Activated CD4-positive, alpha-beta T cell treated with anti-CD3 and anti-CD28 coated beads for 24 hours (primary cell): ENCODE measurements around the gene ZCCHC3.
A peak's percentile ranks its signal among the peaks of the same experiment; 100 is the strongest.
"Not testable (repeated sequence)": the region's sequence is repeated elsewhere in the genome, so short reads cannot be mapped to it uniquely, and the experiment has no call there.

Experiments
- DNase-seq, 2 donors: peaks; one replicate each; pipeline ENCODE4 v3.0.0-alpha.2; 2020; ENCODE audit warnings: low read depth in 2 of 2

The ZCCHC3 gene, protein sequence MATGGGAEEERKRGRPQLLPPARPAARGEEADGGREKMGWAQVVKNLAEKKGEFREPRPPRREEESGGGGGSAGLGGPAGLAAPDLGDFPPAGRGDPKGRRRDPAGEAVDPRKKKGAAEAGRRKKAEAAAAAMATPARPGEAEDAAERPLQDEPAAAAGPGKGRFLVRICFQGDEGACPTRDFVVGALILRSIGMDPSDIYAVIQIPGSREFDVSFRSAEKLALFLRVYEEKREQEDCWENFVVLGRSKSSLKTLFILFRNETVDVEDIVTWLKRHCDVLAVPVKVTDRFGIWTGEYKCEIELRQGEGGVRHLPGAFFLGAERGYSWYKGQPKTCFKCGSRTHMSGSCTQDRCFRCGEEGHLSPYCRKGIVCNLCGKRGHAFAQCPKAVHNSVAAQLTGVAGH

DNA sequence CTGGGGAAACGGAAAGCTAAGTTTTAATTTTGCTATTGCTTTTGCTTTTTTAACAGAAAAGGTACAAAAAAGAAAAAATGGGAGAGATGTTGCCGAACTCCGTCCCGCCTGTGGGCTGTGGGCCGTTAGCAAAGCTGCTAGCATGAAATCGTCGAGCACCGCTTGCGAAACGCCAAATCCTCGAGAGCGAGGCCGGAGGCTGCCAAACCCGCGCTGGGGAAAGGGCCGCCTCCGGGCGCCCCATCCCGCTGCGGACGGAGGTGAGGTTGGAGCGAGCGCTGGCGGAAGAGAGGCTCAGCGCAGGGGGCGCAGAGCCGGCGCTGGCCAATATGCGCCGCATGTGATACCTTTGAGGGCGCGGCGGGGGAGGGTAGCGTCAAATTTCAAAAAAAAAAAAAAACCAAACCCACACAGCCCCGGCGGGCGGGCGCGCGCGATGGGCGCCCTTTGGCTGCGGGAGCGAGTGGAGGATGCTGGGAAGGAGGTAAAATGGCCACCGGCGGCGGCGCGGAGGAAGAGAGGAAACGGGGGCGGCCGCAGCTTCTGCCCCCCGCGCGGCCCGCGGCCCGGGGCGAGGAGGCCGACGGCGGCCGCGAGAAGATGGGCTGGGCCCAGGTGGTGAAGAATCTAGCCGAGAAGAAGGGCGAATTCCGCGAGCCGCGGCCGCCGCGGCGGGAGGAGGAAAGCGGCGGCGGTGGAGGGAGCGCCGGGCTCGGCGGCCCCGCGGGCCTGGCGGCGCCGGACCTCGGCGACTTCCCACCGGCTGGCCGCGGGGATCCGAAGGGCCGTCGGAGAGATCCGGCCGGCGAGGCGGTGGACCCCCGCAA is at the start of gene ZCCHC3:
ZCCHC3 (plus strand) TSS at position 473 of the 827 bp plus-strand sequence; CDS start at position 490, 17 bp downstream.
- DNase-seq = peak; percentile 70 to 75

DNA sequence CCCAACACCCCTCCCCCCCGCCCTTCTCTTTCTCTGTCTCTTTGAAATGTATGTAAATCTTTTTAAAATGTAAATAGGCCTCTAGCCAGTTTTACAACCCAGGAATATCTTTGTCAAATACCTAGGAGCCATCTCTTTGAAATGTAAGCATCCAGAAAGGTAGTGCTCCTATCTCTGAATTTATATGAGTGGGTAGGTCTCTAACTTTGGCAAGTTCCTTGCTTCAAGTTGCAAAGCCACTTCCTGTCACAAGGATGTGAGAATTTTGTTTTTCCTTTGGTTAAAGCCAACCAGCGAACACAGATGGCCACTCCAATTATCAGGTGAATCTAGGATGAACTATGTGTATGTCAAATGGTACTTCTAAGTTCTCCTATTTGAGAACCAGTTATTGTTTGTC is 46.0 kb upstream of the ZCCHC3 start:
- no peak for DNase-seq

DNA sequence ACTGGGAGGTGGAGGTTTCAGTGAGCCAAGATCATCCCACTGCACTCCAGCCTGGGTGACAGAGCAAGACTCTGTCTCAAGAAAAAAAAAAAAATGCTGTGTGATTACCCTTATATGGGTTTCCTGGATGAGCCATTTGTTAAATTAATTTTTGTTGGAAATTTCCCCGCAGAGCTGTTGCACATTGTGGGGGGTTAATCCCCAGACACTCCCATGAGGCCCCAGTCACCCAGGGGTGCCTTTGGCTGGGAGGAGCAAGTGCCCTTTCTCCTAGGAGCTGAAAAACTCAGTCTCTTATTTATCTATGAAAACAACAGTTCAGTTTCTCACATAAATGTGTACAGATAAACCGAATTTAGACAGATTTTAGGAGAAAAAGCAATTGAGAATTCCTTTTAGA is 44.6 kb upstream of the ZCCHC3 start:
- no peak for DNase-seq

DNA sequence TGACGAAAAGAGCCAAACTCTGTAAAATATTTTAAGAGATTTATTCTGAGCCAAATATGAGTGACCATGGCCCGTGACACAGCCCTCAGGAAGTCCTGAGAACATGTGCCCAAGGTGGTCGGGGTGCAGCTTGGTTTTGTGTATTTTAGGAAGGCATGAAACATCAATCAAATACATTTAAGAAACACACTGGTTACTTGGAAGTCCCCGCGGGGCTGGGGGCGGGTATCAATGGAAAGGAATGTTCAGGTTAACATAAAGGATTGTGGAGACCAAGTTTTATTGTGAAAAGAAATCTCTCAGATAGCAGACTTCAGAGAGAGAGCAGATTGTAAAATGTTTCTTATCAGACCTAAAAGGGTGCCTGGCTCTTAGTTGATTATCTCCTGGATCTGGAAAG is 43.9 kb upstream of the ZCCHC3 start:
- DNase-seq = not testable (repeated sequence)

DNA sequence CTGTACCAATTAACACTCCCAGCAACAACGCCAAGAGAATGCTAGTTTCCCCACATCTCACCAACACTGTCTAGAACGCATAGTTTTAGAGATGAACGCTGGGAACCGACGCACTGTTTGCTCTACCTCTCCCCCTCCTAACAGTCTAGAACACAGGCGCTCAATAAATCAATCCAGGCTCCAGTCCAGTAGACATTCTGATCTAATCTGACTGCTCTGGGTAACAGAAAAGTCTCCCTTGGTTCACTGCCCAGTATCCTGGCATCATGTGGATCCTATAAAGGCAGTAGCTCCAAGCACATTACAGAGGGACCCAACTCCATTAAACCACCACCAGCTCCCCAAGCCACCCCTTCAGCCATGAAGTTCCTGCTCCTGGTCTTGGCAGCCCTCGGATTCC is 40.0 kb upstream of the ZCCHC3 start, which contains the start of gene DEFB132:
DEFB132 (plus strand) TSS at position 306 of the 400 bp plus-strand sequence; CDS start at position 361, 55 bp downstream.
- DNase-seq = no peak

DNA sequence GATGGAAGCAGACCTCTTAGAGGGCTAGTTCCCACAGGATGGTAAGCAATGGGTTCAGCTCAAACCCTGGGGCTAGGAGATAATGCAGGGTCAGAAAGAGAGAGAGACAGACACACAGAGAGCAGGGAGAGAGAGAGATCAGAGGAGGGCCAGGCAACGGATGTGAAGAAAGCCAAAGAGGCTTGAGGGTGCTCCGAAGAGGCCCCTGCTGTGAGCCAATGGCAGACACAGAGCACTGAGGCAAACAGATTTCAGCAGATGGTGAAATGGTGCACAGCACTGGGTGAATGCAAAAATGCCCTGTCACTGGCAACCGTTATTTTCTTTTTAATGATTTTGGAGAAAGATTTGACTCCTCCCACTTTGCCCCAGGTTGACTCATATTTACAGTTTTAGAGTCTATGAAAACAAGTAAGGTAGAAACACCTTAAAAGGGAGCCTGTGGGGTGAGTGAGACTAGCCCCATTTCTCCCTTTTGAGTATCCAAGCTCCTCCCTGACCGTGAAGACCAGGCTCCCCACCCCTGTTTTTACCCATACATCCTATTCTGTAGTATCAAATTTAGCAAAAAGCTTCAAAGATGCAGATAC is 39.0 kb upstream of the ZCCHC3 start:
- DNase-seq = no peak

DNA sequence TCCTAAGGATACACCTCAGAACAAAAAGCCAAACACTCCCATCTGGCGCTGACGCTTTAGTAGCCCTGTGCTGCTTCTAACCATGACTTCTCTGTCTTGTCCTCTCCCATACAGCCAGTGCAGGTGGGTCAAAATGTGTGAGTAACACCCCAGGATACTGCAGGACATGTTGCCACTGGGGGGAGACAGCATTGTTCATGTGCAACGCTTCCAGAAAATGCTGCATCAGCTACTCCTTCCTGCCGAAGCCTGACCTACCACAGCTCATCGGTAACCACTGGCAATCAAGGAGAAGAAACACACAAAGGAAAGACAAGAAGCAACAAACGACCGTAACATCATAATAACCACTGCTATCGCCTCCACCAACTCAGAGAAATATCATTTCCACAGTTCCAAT is 38.4 kb upstream of the ZCCHC3 start:
- no peak for DNase-seq

DNA sequence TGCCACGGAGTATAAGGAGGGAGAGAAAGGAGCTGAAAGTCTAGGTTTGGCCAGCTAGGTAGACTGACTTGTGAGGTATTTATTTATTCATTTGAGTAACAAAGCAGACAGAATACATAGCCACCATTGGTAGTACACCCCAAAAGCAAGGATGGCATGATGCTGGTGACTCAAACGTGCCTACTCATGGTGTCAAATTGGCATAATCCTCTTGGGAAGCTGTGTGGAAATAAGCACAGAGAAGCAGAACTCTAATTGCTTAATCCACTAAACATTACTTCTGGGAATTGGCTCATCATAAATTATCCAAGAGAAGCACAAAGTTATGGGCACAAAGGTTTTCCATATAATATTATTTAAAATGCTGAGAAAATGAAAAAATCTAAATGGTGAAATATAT is 37.4 kb upstream of the ZCCHC3 start:
- no peak for DNase-seq

DNA sequence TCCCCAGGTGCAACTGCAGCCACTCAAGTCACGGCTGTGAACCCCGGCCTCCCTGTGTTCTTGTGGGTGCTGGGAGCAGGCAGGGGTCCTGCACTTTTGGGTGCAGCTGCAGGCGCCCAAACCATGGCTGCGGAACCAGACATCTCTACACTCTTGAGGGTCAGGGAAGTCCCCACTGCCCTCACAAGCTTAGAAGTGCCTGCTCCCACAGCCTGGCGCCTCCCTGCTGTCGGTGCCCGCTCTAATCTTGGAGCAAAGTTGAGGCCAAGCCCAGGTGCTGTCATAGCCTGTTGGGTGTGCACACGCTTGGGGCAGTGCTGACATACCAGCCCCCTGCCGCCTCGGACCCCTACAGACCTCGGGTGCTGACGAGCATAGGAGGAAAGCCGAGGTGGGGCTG is 33.7 kb upstream of the ZCCHC3 start:
- no peak for DNase-seq

DNA sequence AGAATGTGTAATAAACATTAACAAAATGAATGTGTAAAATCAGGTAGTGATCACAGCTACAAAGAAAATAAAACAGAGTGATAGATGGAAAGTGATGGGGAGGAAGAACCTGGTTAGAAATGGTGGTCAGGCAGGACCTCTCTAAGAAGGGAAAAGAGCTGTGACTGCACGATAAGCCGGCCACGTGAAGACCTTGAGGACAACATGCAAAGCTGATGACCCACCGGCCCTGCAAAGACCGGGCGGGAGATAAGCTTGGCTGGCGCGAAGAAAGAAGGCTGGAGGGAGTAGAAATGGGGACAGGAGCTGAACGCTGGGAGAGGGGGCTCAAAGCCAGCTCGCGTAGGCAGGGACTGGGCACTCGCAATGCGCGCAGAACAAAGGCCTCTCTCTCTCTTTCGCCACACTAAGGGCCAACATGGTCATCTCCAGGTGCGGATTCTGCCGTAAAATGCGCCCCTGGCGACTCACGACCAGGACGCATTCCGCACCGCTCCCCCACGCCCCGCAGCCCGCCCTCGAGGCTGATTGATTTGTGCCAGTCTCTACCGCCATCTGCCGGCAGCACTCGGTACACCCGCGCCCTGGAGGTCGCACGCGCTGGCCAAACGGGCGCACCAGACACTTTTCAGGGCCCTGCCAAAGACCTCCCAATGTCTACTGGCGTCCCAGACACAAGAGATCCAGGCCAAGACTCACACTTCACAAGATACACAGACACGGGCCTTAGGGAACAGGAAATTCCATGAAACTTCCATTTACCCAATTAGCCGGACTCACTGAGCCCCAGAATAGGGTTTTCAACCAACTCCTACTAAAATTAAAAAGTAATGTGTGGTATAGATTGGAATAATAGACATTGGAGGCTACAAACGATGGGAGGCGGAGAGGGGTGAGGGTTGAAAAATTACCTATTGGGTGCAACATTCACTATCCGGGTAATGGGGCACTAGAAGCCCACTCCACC is 30.5 kb upstream of the ZCCHC3 start:
- DNase-seq = peak; percentile 89 to 91

DNA sequence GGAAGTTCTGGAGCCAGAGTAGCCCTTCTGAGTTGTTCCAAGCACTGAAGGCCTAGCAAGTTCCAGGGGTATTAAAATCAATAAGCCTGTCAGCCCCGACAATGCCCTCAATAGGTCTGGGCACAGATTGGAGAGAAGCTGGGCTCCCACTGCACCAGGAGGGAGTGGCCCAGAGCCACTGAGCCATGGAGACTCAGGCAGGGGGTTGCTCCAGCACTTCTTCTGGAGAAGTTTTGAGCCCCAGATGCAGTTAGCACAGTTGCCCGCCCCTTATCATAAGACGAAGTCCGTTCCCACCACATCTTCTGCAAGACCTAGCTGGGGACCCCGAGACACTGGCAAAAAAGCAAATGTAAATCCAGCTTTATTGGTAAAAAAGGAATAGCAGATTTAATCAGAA is 26.9 kb upstream of the ZCCHC3 start:
- no peak for DNase-seq

DNA sequence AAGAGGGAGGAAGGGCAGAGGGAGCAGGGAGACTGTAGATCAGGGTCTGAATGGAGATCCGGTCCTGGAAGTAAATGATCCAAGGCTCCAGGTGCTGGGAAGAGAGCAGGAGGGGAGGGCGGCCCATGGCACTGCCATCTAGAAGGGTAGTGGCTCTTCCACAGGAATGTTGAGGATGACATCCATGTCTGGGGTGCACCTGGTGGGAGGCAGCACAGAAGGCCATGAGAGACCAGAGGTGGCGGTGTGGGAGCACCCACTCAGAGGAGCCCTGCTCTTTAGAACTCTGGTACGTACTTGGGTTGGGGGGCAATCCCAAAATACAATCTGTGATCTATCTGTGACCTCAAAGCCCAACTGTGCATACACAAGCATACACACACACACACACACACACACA is 26.3 kb upstream of the ZCCHC3 start:
- no peak for DNase-seq

DNA sequence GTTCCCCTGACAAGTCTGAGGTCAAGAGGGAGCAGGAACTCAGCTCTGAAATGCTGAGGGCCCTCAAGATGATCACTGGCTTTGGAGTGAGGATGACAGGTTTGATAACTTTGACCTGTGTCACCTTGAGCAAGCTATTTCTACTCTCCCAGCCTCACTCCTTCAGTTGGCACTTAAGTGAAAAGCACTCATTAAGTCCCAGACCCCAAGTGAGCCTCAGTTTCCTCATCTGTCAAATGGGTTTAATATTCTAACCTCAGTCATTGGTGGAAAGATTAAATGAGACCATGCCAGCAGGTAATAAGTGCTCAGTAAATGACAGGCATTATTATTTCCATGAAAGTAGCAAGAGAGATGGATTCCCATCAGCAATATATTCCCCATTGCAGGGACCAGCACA is 25.8 kb upstream of the ZCCHC3 start:
- no peak for DNase-seq

DNA sequence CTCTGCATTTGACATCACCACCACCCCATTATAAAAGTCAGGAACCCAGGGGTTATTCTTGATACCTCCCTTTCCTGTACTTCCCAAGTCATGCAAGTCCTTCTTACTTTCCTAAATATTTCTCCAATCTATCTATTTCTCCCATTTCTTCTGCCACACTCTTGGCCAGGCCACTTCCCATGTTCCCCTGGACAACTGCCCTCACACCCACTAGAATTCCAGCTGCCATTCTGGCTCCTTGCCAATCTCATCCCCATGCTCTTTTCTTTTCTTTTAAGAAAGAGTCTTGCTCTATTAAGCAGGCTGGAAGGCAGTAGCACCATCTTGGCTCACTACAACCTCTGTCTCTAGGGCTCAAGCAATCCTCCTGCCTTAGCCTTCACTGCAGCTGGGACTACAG is 24.7 kb upstream of the ZCCHC3 start:
- DNase-seq = no peak

DNA sequence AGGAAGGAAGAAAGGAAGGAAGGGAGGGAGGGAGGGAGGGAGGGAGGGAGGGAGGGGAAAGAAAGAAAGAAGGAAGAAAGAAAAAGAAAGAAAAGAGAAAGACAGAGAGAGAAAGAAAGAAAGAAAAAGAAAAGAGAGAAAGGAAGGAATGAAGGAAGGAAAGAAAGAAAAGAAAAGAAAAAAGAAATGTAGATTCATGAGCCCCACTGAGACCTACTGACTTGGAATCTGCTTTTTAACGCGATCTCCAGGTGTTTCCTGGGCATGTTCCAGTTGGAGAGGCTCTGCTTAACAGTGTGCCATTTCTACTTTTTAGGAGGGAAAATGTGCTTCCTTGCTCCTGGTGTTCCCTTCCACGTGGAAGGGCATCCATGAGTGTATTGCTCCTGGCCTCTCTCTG is 23.5 kb upstream of the ZCCHC3 start:
- no peak for DNase-seq

DNA sequence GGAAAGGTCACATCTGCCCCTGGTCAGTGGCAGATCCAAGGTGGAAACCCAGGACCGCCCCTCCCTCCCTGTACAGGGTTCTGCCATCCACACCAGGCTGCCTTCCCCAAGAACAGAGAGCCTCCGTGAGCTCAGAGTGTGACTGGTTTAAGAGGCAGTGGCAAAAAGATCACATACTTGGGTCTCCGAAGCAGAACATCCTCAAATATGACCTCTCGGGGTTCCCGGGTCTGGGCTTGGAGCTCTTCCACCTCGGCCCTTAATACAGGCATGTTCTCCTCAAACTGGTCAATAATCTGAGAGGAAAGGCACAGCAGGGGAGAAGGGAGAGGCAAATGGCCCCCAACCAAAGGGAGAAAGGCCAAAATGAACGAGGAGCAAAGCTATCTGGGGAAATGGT is 21.6 kb upstream of the ZCCHC3 start:
- DNase-seq = no peak

DNA sequence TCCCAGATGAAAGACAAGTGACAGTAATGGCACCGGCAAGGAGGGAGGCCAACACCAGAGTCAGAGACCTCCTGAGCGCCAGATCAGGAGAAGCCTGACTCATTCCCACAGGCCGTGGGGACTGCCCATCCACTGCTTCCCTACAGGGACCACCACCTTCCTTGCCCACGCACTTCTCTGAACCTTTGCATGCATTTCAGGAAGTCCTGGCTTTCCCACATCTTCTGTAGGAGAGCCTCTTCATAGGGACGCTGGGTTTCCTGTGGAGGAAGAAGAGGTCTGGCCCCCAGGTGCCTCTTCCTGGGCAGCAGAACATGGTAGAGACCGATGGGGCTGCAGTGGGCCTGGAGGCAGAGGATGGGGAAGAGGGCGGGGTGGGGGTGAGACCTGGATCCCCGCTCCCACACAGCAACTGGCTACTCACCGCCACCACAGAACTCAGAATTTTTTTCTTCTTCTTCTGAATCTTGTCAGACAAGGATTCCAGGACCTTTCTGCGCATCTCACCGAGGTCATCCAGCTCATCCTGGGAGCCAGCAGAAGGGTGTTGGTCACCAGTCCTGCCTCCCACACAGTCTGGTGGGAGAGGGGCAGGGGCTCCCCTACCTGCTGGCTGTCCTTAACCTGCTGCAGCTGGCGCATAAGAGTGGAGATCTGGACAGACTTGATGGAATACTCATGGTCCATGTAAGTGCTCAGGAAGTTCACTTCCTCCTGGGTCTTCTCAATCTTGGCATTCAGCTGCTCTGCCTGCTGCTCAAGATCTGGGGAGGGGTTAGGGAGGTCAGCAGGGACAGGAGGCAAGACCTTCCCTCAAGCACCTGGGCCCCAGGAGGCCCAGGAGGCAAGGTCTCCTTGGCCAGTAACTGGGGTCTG is 20.5 kb upstream of the ZCCHC3 start:
- no peak for DNase-seq

DNA sequence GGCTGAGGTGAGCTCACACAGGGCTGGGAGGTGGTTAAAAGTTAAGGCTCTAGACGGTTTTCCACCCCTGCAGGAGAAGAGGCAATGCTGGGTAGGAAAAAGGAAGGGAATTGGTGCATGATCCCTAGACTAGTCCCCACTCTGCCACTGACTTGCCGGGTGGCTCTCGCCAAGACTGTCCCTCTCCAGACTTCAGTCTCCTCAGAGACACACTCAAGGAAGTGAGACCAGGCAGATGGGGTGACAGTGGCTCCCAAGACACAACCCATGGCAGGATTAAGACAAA is 19.9 kb upstream of the ZCCHC3 start:
- DNase-seq = no peak

DNA sequence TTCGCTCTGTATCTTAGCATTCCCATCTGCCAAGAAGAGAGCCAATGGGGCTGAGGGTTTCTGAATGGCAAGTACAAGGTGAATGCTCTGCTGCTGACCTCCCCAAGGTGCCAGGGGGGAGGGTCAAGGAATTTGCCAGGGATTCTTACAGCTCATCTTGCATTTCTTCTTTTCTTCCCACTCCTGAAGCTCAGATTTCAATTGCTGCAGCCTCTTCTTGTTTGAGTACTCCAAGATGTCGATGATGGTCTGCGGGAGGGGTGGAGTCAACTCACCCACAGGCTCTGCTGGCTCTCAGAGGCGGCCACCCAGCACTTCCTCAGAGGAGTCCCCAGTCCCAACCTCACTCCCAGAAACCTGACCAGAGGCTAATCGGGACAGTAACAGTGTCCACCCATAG is 19.2 kb upstream of the ZCCHC3 start:
- DNase-seq = no peak
